HG03457 (cell line): ENCODE data around the gene CALML6.

Experiments used
- ATAC-seq: cut with Tn5 transposase; IDR thresholded peaks from one replicate; pipeline ENCODE4 v1.9.1; 2021; ENCODE audit warnings: moderate number of reproducible peaks; ENCODE audit not compliant: unreplicated experiment

Gene CALML6

DNA sequence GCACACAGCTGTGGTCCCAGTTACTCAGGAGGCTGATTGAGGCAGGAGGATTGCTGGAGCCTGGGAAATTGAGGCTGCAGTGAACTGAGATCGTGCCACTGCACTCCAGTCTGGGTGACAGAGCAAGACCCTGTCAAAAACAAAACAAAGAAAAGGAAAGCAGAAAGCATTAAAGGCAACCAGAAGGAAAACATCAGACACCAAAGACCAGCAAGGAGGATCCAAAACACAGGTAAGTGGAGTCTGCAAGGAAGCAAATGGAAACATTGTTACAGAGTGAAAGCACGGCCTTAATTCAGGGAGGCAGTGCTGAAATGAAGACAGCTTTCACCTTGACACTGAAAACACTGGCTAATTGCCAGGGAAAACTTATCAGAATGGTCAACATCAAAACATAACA, 47.7 kb downstream of the CALML6 start:
- no peak for ATAC-seq

DNA sequence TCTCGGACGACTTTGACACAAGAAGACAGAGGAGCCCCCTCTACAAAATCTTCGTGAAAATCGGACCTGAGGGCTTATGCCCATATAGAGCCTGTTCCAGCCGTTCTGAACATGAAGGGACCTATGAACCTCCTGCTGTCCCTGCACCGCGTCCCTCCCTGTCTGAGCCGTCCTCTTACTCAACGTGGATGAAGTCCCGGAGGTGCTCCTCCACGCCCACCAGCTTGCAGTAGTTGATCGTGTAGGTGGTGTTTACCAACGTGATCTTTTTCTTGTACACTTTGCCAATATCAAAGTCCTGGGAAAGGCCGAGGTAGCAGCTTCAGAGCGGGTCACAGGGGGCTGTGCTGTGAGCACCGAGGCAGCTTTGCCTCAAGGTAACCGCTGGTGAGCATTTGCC, 48.5 kb downstream of the CALML6 start:
- no peak for ATAC-seq

DNA sequence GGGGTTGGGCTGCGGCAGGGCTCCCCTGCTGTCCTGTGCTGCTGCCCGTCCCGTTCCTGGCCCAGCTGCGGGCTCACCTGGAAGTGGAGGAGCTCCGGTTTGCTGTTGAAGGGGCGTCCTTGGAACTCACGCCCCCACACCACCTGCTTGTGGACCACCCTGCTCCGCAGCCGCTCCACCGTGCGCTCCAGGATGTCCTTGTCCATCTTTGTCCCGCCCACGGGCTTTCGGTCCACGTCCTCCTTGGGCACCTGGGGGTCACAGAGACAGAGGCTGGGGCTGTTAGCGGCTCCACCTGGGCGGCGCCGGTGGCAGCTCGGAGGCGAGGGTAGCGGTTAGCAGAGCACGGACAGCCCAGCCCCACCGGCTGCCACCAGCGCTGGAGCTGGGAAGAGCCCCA, 49.8 kb downstream of the CALML6 start:
- no peak for ATAC-seq

DNA sequence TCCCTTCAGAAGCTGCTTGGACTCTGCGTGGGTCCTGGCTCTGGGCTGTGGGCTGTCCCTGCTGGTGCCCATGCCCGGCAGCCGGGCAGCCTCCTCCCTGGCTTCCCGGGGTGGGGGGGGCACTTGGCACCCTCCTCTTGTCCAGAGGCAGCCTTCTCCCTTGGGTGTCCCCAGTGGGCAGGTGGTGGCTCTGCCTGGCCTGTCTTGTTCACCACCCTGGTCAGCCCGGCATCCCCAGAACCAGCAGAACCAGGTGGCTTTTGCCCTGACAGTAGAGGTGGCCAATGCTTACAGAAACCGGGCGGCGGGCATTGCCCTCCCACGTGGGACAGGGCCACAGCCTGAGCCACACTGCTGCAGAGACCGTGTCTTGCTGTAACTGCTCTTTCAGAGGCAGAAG, 50.5 kb downstream of the CALML6 start:
- no peak for ATAC-seq

DNA sequence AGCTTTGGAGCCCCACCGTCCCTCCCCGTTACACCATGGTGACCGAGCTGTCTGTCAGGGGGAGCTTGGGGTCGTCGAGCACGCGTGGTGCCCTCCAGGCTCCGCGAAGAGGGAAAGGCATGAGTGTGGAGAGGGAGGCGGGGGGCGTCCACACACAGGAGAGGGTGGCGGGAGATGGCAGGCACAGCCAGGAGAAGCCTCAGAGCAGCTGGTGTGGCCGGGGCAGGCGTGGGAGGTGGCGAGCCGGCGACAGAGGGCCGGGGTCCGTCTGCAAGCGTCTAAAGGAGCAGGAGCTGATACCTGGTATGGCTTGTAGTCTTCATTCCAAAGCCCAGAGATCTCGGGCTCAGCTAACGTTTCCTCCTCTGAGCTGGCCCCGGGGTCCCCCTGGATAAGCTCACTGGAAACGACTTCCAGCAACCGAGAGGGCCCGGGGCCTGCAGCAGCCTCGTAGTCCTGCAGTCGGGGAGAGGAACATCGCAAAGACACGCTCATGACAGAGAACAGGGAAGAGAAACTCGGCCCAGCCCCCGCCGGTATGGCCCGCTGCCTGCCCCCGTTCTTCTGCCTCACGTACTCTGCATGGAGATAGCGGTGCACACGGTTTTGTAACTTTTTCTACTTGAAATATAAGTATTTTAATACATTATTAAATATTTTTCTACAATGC, 51.1 kb downstream of the CALML6 start:
- ATAC-seq: no peak
